ENCODE measurements around the gene GPR4. TPM values are rescaled to one million over a fixed set of nuclear protein-coding genes. Genes with fewer than 3 reads are reported as not detected.

The GPR4 gene
- total RNA-seq, 4 donors from 2014 or later, result 0.18 to 3.4 (median 1.7) TPM

- no peak for DNase-seq
- TF ChIP-seq POLR2A (IDR thresholded peaks at IDR 0.05), result no peak
- no peak for TF ChIP-seq CTCF (IDR thresholded peaks at IDR 0.05)
- Histone ChIP-seq H3K36me3 (no peaks in the 10 kb centered on the region), H3K27me3 (peaks cover 0 to 8% of the 10 kb centered on the region in 2 donors), H3K27ac (no peak overlapping the region), H3K4me3 (no peak overlapping the region), H3K9me3 (no peaks in the 10 kb centered on the region), H3K4me1 (peaks cover 0 to 43% (median 15%) of the 10 kb centered on the region in 4 donors)
Measured at GRCh38 chr19:45643927-45644771, 42.1 kb upstream of the GPR4 start.

DNA sequence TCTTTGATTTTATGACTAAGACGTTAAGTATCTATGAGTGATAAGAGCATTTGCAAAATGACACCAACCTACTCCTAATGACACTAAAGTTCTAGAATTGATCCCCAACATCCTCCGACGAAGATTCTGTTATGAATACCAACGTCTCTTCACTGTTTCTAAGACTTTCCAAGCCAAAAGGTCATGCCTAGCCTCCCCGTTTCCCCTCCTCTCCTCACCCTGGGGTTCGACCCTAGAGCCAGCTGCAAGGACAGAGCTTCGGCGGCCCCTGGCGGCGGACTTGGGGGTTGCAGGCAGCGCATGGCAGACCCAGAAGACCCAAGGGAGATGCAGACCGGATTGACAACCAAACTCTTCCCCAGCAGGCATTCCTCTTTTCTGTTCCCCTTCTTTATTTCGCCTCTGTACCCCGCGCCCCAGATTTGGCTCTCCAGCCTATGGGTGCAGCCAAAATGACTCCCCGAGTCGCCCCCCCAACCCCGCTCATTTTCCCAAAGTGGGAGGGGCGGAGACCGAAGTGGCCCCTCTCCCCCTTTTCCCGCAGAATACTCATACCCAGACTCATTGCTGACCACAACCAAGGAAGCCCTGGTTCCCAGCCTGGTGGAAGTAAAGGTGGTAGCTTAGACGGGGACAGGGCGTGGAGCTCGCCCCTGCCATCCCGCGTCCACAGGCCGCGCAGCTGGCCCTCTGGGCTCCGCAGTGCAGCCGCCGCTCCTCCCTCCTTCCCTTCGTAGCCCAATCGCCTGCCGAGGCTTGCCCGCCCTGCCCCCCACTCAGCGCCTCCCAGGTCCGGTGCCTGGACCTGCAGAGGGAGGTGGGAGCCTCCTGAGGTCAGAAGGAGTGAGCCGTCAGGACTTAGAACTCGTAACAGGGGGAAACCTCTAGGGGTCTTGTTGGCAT, 41.3 kb upstream of the GPR4 start:
- TF ChIP-seq POLR2A (IDR thresholded peaks at IDR 0.05), result peak in 1 of 2 donors; percentile 6
- TF ChIP-seq CTCF (IDR thresholded peaks at IDR 0.05), result peak; percentile 96 to 98 (median 97)
- peak; percentile 92 to 95 (median 93) for DNase-seq
- H3K9me3 ChIP-seq, result no peaks in the 10 kb centered on the region
- H3K36me3 ChIP-seq, result no peaks in the 10 kb centered on the region
- peaks cover 0 to 50% (median 18%) of the 10 kb centered on the region in 4 donors for H3K4me1 ChIP-seq
- H3K4me3 ChIP-seq, result peak overlapping the region in 1 of 4 donors; percentile 47
- H3K27me3 ChIP-seq, result peaks cover 0 to 8% of the 10 kb centered on the region in 2 donors
- H3K27ac ChIP-seq, result peak overlapping the region in 3 of 4 donors; percentile 75 to 89 (median 87)

DNA sequence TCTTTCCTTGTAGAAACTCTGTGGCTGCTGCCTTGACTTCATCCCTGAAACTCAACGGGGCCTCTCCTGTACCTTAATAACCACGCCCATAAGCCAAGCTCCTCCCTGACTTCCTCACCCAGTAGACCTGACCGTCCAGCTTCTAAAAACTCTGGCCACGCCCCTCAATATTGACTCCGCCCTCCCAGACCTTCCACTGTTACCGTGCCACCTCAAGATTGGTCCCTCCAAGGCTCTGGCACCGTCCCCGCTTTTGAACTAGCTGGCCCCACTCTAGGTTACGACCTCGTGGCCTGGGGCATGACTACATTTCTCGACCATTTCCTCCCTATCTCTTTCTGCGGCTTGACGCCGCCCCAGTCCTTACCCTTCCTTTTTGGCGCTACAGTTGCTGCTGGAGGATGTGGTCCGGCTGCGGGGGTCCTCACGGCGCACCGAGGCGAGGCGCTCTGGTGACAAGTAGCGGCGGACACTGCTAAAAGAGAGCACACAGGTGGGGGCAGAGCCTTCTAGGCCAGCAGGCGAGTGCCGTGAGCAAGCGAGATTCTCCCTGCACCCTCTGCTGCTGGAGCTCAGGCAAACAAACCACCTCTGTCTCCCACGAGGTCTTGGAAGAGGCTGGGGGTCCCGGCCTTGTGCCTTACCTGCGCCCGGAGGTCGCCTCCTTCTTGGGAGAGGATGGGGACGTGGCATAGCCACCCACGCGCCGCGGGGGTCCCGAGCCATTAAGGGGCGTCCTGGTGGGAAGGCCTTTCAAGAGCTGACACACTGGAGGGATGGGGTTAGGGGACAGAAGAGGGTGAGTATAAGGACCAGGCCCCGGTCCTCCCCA, 39.5 kb upstream of the GPR4 start:
- H3K9me3 ChIP-seq, result no peaks in the 10 kb centered on the region
- TF ChIP-seq POLR2A (IDR thresholded peaks at IDR 0.05), result no peak
- TF ChIP-seq CTCF (IDR thresholded peaks at IDR 0.05), result no peak

GRCh38 chr19:45640849-45641273, 38.8 kb upstream of the GPR4 start:
- DNase-seq, result peak; percentile 31 to 65 (median 63)
- TF ChIP-seq CTCF (IDR thresholded peaks at IDR 0.05) (no peak), POLR2A (IDR thresholded peaks at IDR 0.05) (no peak)
- Histone ChIP-seq H3K4me3 (peak overlapping the region; percentile 33 to 47 (median 44)), H3K4me1 (peaks cover 0 to 49% (median 18%) of the 10 kb centered on the region in 4 donors), H3K36me3 (no peaks in the 10 kb centered on the region), H3K27me3 (peaks cover 0 to 8% of the 10 kb centered on the region in 2 donors), H3K27ac (peak overlapping the region; percentile 75 to 89 (median 86)), H3K9me3 (no peaks in the 10 kb centered on the region)

More for the DNA sequence above, 39.5 kb upstream of the GPR4 start:
- Histone ChIP-seq H3K36me3 (no peaks in the 10 kb centered on the region), H3K27ac (peak overlapping the region; percentile 75 to 89 (median 86)), H3K27me3 (peaks cover 0 to 8% of the 10 kb centered on the region in 2 donors), H3K4me1 (peaks cover 0 to 55% (median 19%) of the 10 kb centered on the region in 4 donors), H3K4me3 (peak overlapping the region; percentile 33 to 47 (median 44))
- peak; percentile 83 to 97 (median 93) for DNase-seq

Data from Peyer's patch (tissue), 4 donors.